Tibial nerve (tissue), 4 donors: ENCODE data around the gene NCDN. TPM values are rescaled to one million over a fixed set of nuclear protein-coding genes. Genes with fewer than 3 reads are reported as not detected.

ENCODE experiments used
- DNase-seq, 2 donors: peaks; one replicate each; pipeline ENCODE4 v3.0.0-alpha.2; 2019; ENCODE audit warnings: low spot score in 2 of 2
- H3K27ac ChIP-seq, 4 donors: fragments of 200-600 bp; sonication (generic) in 3 of 4; one replicate each; pipeline ENCODE4 v1.5.1; 2017 to 2019; ENCODE audit warnings: mild to moderate bottlenecking in 1 of 4
- H3K27me3 ChIP-seq, 2 donors: fragments of 200-600 bp; sonication (generic) in 1 of 2; one replicate each; pipeline versions ENCODE4 v1.5.1 to v1.6.0; 2017 to 2019
- H3K36me3 ChIP-seq, 3 donors: fragments of 200-600 bp; sonication (generic); one replicate each; pipeline ENCODE4 v1.5.1; 2018 to 2019
- H3K4me1 ChIP-seq, 4 donors: fragments of 200-600 bp; sonication (generic) in 3 of 4; one replicate each; pipeline ENCODE4 v1.5.1; 2017 to 2019
- H3K4me3 ChIP-seq, 4 donors: fragments of 200-600 bp; sonication (generic) in 3 of 4; one replicate each; pipeline ENCODE4 v1.5.1; 2017 to 2019; ENCODE audit warnings: mild to moderate bottlenecking in 1 of 4, moderate library complexity in 1 of 4
- H3K9me3 ChIP-seq, 4 donors: fragments of 200-600 bp; sonication (generic) in 3 of 4; one replicate each; pipeline ENCODE4 v1.5.1; 2017 to 2019
- CTCF ChIP-seq, 5 experiments: fragments of 200-600 bp in 3 of 5; fragments of 450-650 bp in 2 of 5; sonication (generic) in 3 of 5; IDR thresholded peaks; one replicate each; pipeline ENCODE4 v1.5.1; 2016 to 2019; ENCODE audit warnings: antibody characterized with exemption in 5 of 5, mild to moderate bottlenecking in 3 of 5, moderate library complexity in 2 of 5
- EP300 ChIP-seq, 2 donors: sonication (generic); formaldehyde crosslinking; IDR thresholded peaks; one replicate each; pipeline ENCODE4 v1.6.1; 2017; ENCODE audit warnings: antibody characterized with exemption in 2 of 2, mild to moderate bottlenecking in 1 of 2
- POLR2A ChIP-seq, 2 donors: fragments of 450-650 bp; IDR thresholded peaks; one replicate each; pipeline ENCODE4 v1.6.1; 2017; ENCODE audit warnings: antibody characterized with exemption in 2 of 2, mild to moderate bottlenecking in 2 of 2, moderate library complexity in 2 of 2
- WGBS, 2 donors: methylation state at CpG; one replicate each; pipeline ENCODE4 v1.1.5; 2018; 5-methylcytosine and 5-hydroxymethylcytosine counted together
- total RNA-seq, 4 donors: library from RNA; depleted of rRNA; stranded (reverse); fragments of >200 nt; gene quantifications; one replicate each; pipeline ENCODE4 v1.1.0, GENCODE V29; 2016

NCDN gene
- total RNA-seq, 4 donors from 2014 or later: 25.9 to 36.9 (median 29.3) TPM

- H3K9me3 ChIP-seq: no peaks in the 10 kb centered on the region
Observed at GRCh38 chr1:35600593-35600992, 43.0 kb downstream of the NCDN start.

GRCh38 chr1:35603468-35603867 lies 45.9 kb downstream of the NCDN start:
- Histone ChIP-seq H3K36me3 (peaks cover 0 to 88% (median 0%) of the 10 kb centered on the region in 3 donors), H3K27me3 (no peaks in the 10 kb centered on the region), H3K4me1 (no peaks in the 10 kb centered on the region), H3K4me3 (no peak overlapping the region), H3K9me3 (no peaks in the 10 kb centered on the region), H3K27ac (no peak overlapping the region)
- WGBS, 2 donors: 42 to 45% methylated on average over 3 of the region's 3 CpGs
- DNase-seq: no peak
- TF ChIP-seq EP300 (IDR thresholded peaks at IDR 0.05): no peak
- no peak for TF ChIP-seq POLR2A (IDR thresholded peaks at IDR 0.05)
- no peak for TF ChIP-seq CTCF (IDR thresholded peaks at IDR 0.05)

More at GRCh38 chr1:35600593-35600992, 43.0 kb downstream of the NCDN start:
- no peak for DNase-seq
- no peak overlapping the region for H3K27ac ChIP-seq
- 86 to 91% methylated on average over 3 of the region's 3 CpGs for WGBS, 2 donors
- no peaks in the 10 kb centered on the region for H3K4me1 ChIP-seq
- no peak for TF ChIP-seq EP300 (IDR thresholded peaks at IDR 0.05)
- no peak for TF ChIP-seq CTCF (IDR thresholded peaks at IDR 0.05)
- no peak for TF ChIP-seq POLR2A (IDR thresholded peaks at IDR 0.05)
- no peak overlapping the region for H3K4me3 ChIP-seq
- H3K36me3 ChIP-seq: peaks cover 0 to 70% (median 0%) of the 10 kb centered on the region in 3 donors
- no peaks in the 10 kb centered on the region for H3K27me3 ChIP-seq

GRCh38 chr1:35603941-35604340 lies 46.3 kb downstream of the NCDN start:
- DNase-seq: no peak
- Histone ChIP-seq H3K4me1 (no peaks in the 10 kb centered on the region), H3K36me3 (peaks cover 0 to 93% (median 0%) of the 10 kb centered on the region in 3 donors), H3K4me3 (no peak overlapping the region), H3K9me3 (no peaks in the 10 kb centered on the region), H3K27ac (no peak overlapping the region), H3K27me3 (no peaks in the 10 kb centered on the region)
- TF ChIP-seq CTCF (IDR thresholded peaks at IDR 0.05) (no peak), POLR2A (IDR thresholded peaks at IDR 0.05) (no peak), EP300 (IDR thresholded peaks at IDR 0.05) (no peak)
- WGBS, 2 donors: 73 to 76% methylated on average over 4 of the region's 4 CpGs

GRCh38 chr1:35605071-35605866 lies 47.7 kb downstream of the NCDN start:
- DNase-seq: no peak
- TF ChIP-seq POLR2A (IDR thresholded peaks at IDR 0.05) (no peak), EP300 (IDR thresholded peaks at IDR 0.05) (no peak)
- H3K4me1 ChIP-seq: no peaks in the 10 kb centered on the region
- no peak overlapping the region for H3K27ac ChIP-seq
- no peak overlapping the region for H3K4me3 ChIP-seq
- WGBS, 2 donors: 49 to 60% methylated on average over 6 of the region's 6 CpGs
- H3K9me3 ChIP-seq: no peaks in the 10 kb centered on the region
- H3K27me3 ChIP-seq: no peaks in the 10 kb centered on the region
- peaks cover 0 to 97% (median 0%) of the 10 kb centered on the region in 3 donors for H3K36me3 ChIP-seq

GRCh38 chr1:35605867-35606182 lies 48.2 kb downstream of the NCDN start:
- peaks cover 0 to 97% (median 0%) of the 10 kb centered on the region in 3 donors for H3K36me3 ChIP-seq
- no peak overlapping the region for H3K27ac ChIP-seq
- no peak for DNase-seq
- no peak overlapping the region for H3K4me3 ChIP-seq
- 55 to 65% methylated on average over 4 of the region's 4 CpGs for WGBS, 2 donors
- H3K9me3 ChIP-seq: no peaks in the 10 kb centered on the region
- no peaks in the 10 kb centered on the region for H3K27me3 ChIP-seq
- H3K4me1 ChIP-seq: no peaks in the 10 kb centered on the region
- no peak for TF ChIP-seq CTCF (IDR thresholded peaks at IDR 0.05)
- no peak for TF ChIP-seq EP300 (IDR thresholded peaks at IDR 0.05)
- TF ChIP-seq POLR2A (IDR thresholded peaks at IDR 0.05): no peak
